Peyer's patch (tissue), 4 donors: Measurements from ENCODE around the gene PIAS1. TPM values are rescaled to one million over a fixed set of nuclear protein-coding genes. Genes with fewer than 3 reads are reported as not detected.
A peak's percentile ranks its signal among the peaks of the same experiment; 100 is the strongest.

Experiments used
- DNase-seq, 3 donors: peaks; one replicate each; pipeline ENCODE4 v3.0.0-alpha.2; 2017 to 2019
- H3K27ac ChIP-seq, 4 donors: fragments of 200-600 bp; sonication (generic); one replicate each; pipeline ENCODE4 v1.5.1; 2016 to 2019
- H3K27me3 ChIP-seq, 2 donors: fragments of 200-600 bp; sonication (generic); one replicate each; pipeline ENCODE4 v1.5.1; 2019
- H3K36me3 ChIP-seq, 3 donors: fragments of 200-600 bp; sonication (generic); one replicate each; pipeline ENCODE4 v1.5.1; 2016 to 2019
- H3K4me1 ChIP-seq, 4 donors: fragments of 200-600 bp; sonication (generic); one replicate each; pipeline ENCODE4 v1.5.1; 2016 to 2019
- H3K4me3 ChIP-seq, 4 donors: fragments of 200-600 bp; sonication (generic); 1 replicate in 3 of 4; 2 replicates in 1 of 4; pipeline ENCODE4 v1.5.1; 2016 to 2019; ENCODE audit warnings: mild to moderate bottlenecking in 1 of 4
- H3K9me3 ChIP-seq, 4 donors: fragments of 200-600 bp; sonication (generic); one replicate each; pipeline ENCODE4 v1.5.1; 2016 to 2019; ENCODE audit warnings: mild to moderate bottlenecking in 1 of 4
- CTCF ChIP-seq, 6 experiments: fragments of 450-650 bp in 4 of 6; fragments of 200-600 bp in 2 of 6; sonication (generic) in 1 of 6; IDR thresholded peaks; one replicate each; pipeline ENCODE4 v1.5.1; 2017 to 2019; ENCODE audit warnings: antibody characterized with exemption in 6 of 6, mild to moderate bottlenecking in 3 of 6, moderate library complexity in 1 of 6
- POLR2A ChIP-seq, 2 donors: fragments of 450-650 bp; IDR thresholded peaks; one replicate each; pipeline ENCODE4 v1.5.1; 2017; ENCODE audit warnings: antibody characterized with exemption in 2 of 2, mild to moderate bottlenecking in 2 of 2, moderate library complexity in 2 of 2
- total RNA-seq, 4 donors: library from RNA; depleted of rRNA; stranded (reverse); fragments of >200 nt; gene quantifications; one replicate each; pipeline ENCODE4 v1.1.0, GENCODE V29; 2016

PIAS1 gene
- total RNA-seq, 4 donors from 2014 or later, result 71.1 to 95.7 (median 81.0) TPM

- DNase-seq, result peak in 1 of 3 donors; percentile 38
- no peaks in the 10 kb centered on the region for H3K9me3 ChIP-seq
- no peak overlapping the region for H3K4me3 ChIP-seq
- H3K36me3 ChIP-seq, result peaks cover 0 to 50% (median 0%) of the 10 kb centered on the region in 3 donors
- peaks cover 0 to 23% (median 0%) of the 10 kb centered on the region in 4 donors for H3K4me1 ChIP-seq
- no peaks in the 10 kb centered on the region for H3K27me3 ChIP-seq
- H3K27ac ChIP-seq, result no peak overlapping the region
- no peak for TF ChIP-seq POLR2A (IDR thresholded peaks at IDR 0.05)
- no peak for TF ChIP-seq CTCF (IDR thresholded peaks at IDR 0.05)
Observed at GRCh38 chr15:68197170-68197492, 143.0 kb downstream of the PIAS1 start.

- H3K9me3 ChIP-seq, result no peaks in the 10 kb centered on the region
- no peak for DNase-seq
- TF ChIP-seq CTCF (IDR thresholded peaks at IDR 0.05) (no peak), POLR2A (IDR thresholded peaks at IDR 0.05) (no peak)
- no peak overlapping the region for H3K27ac ChIP-seq
- no peak overlapping the region for H3K4me3 ChIP-seq
- peaks cover 0 to 43% (median 0%) of the 10 kb centered on the region in 3 donors for H3K36me3 ChIP-seq
- H3K4me1 ChIP-seq, result peaks cover 0 to 26% (median 0%) of the 10 kb centered on the region in 4 donors
- H3K27me3 ChIP-seq, result no peaks in the 10 kb centered on the region
Observed at GRCh38 chr15:68197661-68198437, 143.7 kb downstream of the PIAS1 start.

- no peak overlapping the region for H3K27ac ChIP-seq
- no peak overlapping the region for H3K4me3 ChIP-seq
- H3K9me3 ChIP-seq, result no peaks in the 10 kb centered on the region
- peak in 1 of 3 donors; percentile 35 for DNase-seq
- H3K4me1 ChIP-seq, result peaks cover 0 to 27% (median 0%) of the 10 kb centered on the region in 4 donors
- no peak for TF ChIP-seq POLR2A (IDR thresholded peaks at IDR 0.05)
- H3K27me3 ChIP-seq, result no peaks in the 10 kb centered on the region
- H3K36me3 ChIP-seq, result peaks cover 0 to 30% (median 0%) of the 10 kb centered on the region in 3 donors
Observed at GRCh38 chr15:68199340-68199739, 145.2 kb downstream of the PIAS1 start.

- H3K4me3 ChIP-seq, result no peak overlapping the region
- H3K27ac ChIP-seq, result no peak overlapping the region
- H3K4me1 ChIP-seq, result peaks cover 0 to 33% (median 0%) of the 10 kb centered on the region in 4 donors
- peak in 1 of 3 donors; percentile 48 for DNase-seq
- no peaks in the 10 kb centered on the region for H3K9me3 ChIP-seq
- TF ChIP-seq POLR2A (IDR thresholded peaks at IDR 0.05), result no peak
- TF ChIP-seq CTCF (IDR thresholded peaks at IDR 0.05), result no peak
- H3K27me3 ChIP-seq, result no peaks in the 10 kb centered on the region
- peaks cover 0 to 26% (median 0%) of the 10 kb centered on the region in 3 donors for H3K36me3 ChIP-seq
Observed at GRCh38 chr15:68200016-68200861, 146.1 kb downstream of the PIAS1 start.

GRCh38 chr15:68201153-68201878, 147.2 kb downstream of the PIAS1 start:
- H3K9me3 ChIP-seq, result no peaks in the 10 kb centered on the region
- H3K36me3 ChIP-seq, result peaks cover 0 to 18% (median 0%) of the 10 kb centered on the region in 3 donors
- peaks cover 0 to 36% (median 0%) of the 10 kb centered on the region in 4 donors for H3K4me1 ChIP-seq
- TF ChIP-seq CTCF (IDR thresholded peaks at IDR 0.05) (no peak), POLR2A (IDR thresholded peaks at IDR 0.05) (no peak)
- H3K27me3 ChIP-seq, result no peaks in the 10 kb centered on the region
- no peak overlapping the region for H3K27ac ChIP-seq
- H3K4me3 ChIP-seq, result no peak overlapping the region
- DNase-seq, result peak in 1 of 3 donors; percentile 33
